Occipital lobe (tissue), 2 donors: Measurements from ENCODE around the gene PFDN5. TPM values are rescaled to one million over a fixed set of nuclear protein-coding genes. Genes with fewer than 3 reads are reported as not detected.
"Not testable (repeated sequence)": the region's sequence is repeated elsewhere in the genome, so short reads cannot be mapped to it uniquely, and the experiment has no call there.

Source experiments
- DNase-seq: peaks from one replicate; lab custom pipeline; 2025; lab: John Stamatoyannopoulos, UW
- total RNA-seq: library from RNA; depleted of rRNA; stranded (reverse); fragments of >200 nt; gene quantifications from one replicate; pipeline ENCODE4 v1.2.3, GENCODE V29; 2014

Gene PFDN5
- total RNA-seq, 1 donor from 2014 or later, result 423 TPM

DNA sequence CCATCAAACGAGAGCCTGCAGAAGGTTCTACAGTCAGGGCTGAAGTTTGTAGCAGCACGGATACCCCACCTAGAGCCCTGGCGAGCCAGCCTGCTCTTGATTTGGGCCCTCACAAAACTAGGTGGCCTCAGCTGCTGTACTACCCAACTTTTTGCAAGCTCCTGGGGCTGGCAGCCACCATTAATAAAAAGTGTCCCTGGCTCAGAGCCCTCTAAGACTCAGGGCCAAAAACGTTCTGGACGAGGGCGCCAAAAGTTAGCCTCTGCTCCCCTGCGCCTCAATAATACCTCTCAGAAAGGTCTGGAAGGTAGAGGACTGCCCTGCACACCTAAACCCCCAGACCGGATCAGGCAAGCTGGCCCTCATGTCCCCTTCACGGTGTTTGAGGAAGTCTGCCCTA is 8.9 kb upstream of the PFDN5 start:
- no peak for DNase-seq

DNA sequence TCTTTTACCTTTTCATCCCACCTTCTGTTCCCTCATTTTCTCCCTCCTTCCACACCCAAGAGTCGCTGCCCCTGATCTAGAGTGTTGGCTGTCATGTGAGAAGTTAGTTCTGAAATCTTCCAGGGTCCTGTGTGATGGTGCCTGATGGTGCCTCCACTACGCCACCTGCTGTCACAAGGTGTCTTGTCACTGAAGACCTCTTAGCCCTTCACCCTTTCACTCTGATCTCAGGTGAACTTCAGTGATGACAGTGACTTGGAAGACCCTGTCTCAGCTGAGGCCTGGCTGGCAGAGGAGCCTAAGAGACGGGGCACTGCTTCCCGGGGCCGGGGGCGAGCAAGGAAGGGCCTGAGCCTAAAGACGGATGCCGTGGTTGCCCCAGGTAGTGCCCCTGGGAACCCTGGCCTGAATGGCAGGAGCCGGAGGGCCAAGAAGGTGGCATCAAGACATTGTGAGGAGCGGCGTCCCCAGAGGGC is 7.6 kb upstream of the PFDN5 start:
- DNase-seq, result no peak

DNA sequence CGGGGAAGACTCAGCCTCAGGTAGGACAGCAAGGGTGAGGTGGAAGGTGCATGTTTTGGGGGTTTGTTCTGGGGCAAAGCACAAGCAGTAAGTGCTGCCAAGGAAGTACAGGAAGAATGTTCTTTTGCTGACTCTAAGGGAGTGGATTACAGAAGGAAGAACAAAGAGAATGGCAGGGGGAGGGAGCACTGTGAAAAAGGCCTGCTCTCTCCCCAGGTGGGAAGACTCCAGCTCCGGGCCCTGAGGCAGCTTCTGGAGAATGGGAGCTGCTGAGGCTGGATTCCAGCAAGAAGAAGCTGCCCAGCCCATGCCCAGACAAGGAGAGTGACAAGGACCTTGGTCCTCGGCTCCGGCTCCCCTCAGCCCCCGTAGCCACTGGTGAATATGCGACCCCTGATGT is 7.0 kb upstream of the PFDN5 start:
- DNase-seq, result no peak

DNA sequence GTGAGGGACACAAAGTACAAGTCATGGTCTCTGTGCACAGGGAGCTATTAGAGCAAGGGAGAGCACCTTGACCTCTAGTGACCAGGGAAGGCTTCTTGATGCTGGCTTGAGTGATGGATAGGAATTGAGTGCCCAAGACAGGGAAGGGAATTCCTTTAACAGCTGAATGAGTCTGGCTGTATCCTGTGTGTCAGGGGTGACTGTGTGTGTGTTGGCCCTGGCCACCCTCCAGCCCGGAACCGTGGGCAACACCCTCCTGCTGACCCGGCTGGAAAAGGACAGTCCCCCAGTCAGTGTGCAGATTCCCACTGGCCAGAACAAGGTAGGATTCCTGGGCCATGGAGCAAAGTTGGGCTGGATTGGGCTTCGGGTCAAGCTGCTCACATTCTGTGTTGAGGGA is 5.5 kb upstream of the PFDN5 start:
- no peak for DNase-seq

DNA sequence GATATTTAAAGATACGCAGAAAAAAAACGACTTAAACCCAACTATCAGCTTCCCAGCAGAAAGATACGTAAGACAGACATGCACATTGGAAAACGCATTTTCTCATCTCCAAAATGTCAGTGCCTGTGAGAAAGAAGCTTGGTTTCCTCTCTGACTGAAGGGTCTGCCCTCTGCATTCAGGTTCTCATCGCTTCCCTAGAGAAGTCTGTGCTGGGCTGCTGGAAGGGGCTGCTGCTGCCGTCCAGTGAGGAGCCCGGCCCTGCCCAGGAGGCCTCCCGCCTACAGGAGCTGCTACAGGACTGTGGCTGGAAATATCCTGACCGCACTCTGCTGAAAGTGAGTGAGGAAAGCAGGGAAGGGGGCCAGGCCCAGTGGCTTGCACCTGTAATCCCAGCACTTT is 4.7 kb upstream of the PFDN5 start:
- no peak for DNase-seq

GRCh38 chr12:53292426-53292825 is 2.9 kb upstream of the PFDN5 start:
- no peak for DNase-seq

DNA sequence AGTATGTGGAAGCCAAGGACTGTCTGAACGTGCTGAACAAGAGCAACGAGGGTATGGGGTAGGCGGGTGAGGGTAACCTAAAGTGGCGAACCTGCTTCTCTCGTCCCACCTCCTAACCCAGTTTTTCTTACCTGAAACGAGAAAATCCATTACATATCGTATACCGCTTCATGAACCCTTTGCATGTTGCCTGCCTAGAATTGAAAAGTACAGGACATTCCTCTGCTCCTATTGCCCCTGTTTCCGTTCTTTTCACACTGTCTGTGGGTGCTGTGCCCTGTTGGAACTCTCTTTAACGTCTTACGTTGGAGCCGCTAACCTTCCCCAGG is 513 bp downstream of the PFDN5 start:
- no peak for DNase-seq

GRCh38 chr12:53297106-53297505 is 1.8 kb downstream of the PFDN5 start:
- not testable (repeated sequence) for DNase-seq

DNA sequence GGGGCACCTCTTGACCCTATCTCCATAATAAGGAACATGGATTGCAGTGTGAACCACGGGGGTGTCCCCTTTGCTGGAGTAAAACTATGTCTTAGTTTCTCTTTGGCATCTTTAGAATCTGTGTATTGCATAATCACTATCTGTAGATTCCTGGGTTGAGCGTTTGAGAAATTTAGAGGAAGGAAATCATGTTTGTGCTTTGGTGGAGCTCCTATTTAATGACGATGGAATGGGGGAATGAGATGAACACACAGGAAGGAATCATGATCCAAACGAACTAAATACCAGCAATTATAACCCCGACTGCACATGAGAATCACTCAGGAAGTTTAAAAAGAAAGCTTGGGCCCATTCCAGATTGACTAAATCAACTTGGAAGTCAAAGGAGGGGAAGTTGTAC is 2.8 kb downstream of the PFDN5 start:
- no peak for DNase-seq

DNA sequence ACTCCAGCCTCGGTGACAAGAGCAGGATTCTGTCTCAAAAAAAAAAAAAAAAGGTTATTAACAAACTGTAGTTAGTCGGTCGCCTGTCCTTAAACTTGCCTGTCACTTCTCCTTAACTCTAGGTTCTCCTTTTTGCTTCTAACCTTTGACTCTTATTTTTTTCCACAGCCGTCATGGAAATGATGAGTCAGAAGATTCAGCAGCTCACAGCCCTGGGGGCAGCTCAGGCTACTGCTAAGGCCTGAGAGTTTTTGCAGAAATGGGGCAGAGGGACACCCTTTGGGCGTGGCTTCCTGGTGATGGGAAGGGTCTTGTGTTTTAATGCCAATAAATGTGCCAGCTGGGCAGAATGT is 3.7 kb downstream of the PFDN5 start:
- DNase-seq, result no peak

GRCh38 chr12:53299454-53300180 is 4.3 kb downstream of the PFDN5 start, which contains the start of gene MYG1:
MYG1 (plus strand) TSS chr12:53299695; CDS start chr12:53299738, 43 bp downstream.
- peak; percentile 91 for DNase-seq

DNA sequence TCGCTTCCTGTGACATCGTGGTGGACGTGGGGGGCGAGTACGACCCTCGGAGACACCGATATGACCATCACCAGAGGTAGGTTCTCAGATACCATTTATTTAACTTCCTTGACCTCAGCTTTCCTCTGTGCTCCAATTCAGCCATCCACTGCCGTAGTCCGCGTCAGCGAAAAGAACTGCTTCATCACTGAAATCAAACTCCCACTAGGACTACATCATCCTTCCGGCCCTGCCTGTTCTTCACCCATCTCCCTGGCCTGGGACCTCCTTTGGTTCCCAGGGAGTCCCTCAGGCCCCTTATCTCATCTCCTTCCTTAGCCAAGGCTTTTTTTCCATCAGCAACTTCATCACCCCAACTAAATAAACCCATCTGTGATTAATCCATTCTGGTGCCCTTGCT is 4.8 kb downstream of the PFDN5 start:
- no peak for DNase-seq

DNA sequence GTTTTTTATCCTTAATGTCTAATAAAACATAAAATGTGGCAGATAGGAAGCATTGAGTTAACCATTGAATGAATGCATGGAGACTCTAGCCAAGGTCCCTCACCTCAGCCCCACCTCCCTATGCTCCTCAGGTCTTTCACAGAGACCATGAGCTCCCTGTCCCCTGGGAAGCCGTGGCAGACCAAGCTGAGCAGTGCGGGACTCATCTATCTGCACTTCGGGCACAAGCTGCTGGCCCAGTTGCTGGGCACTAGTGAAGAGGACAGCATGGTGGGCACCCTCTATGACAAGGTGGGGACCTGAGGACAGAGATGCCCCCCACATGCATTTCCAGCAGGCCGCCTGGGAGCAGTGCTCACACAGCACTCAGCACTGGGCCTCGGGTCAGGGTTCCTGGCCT is 7.6 kb downstream of the PFDN5 start:
- DNase-seq, result no peak

DNA sequence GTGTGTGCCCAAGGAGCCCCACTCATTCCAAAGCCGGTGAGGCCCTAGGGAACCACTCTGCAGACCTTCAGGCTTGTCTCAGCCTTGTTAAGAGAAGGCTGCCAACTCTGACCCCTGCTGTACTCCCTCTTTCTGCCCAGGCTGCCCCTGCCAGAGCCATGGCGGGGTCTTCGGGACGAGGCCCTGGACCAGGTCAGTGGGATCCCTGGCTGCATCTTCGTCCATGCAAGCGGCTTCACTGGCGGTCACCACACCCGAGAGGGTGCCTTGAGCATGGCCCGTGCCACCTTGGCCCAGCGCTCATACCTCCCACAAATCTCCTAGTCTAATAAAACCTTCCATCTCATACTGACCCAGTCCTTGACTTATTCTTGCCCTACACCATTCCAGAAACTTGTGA is 11.5 kb downstream of the PFDN5 start:
- no peak for DNase-seq

GRCh38 chr12:53308276-53308675 is 12.9 kb downstream of the PFDN5 start:
- no peak for DNase-seq

DNA sequence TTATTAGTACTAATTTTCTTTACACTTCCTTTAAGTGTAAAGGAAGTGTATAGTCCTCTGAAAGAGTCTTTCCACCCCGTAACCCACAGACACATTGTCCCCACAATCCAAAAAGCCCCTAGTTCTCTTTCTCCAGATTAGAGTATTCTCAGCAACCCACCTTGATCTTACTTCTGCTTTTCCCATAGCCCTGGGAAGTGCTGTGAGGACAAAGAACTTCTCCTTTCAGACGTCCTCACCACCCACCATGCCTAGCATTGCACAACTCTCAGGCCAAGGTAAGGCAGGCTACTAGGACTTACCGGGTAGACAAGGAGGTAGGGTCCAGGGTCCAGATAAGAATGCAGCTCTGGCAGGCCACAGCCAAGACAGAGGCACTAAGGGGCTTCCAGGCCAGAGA is 18.7 kb downstream of the PFDN5 start:
- no peak for DNase-seq

DNA sequence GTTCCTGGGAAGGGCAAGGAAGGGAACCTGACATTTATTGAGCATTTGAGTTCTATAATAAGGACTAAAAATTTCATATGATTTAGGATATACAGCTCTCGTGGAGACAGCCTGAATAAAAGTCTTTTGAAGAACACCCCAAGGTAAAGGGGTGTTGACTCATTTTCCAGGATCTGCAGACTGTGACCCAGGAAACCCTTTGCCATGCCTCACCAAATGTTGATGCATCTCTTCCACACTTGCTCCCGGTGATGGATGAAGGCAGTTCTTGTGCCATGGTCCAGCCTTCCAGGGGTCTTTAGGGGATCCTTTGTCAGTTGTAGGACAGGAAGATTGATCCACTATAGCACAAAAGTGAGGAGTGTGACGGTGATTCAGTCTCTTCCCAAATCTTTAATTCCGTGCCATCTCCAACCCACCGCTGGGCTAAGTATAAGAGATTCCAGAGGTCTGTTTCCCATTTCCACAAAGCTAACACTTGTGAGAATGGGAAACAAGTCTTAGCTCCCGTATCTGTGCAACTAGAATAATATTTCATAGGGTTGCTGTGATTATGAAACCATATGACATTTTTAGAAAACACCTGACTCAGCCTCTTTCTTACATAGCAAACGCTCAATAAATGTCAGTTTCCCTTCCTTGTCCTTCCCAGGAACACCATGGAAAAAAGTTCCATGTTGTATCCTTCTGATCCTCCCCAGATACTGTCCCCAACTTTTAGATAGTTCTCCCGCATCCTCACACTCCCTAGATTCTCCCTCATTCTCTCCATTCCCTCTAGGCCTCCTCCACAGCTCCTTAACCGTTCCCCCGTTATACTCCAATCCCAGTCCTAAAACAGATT is 25.2 kb downstream of the PFDN5 start:
- DNase-seq, result no peak

DNA sequence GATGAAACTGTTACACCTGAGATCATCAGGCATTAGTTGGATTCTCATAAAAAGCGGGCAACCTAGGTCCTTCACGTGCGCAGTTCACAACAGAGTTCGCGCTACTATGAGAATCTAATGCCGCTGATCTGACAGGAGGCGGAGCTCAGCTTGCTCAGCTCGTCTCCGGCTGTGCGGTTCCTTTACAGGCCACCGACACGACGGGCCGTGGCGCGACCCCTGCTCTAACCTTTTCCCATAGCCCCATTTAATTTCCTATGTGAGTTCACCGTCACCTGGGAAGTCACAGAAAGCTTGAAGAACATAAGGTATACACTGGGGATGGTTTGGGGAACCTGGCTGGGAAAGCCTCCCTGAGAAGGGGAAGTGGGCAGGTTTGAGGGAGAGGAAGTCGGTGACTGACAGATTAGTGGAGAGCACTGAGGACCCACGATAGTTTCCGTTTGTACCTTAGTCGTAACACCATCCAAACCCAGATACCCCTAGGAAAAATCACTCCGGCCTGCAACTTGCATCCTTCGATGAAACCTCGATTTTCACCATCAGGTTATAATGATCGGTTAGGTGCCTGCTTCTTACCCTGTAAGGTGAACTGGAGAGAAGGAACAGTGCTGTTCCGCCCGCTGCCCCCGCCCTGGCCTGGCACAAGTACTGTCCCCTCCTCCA is 28.9 kb downstream of the PFDN5 start:
- DNase-seq, result no peak

- DNase-seq, result peak; percentile 79
These were observed 29.6 kb downstream of the PFDN5 start for GRCh38 chr12:53324779-53325510.

DNA sequence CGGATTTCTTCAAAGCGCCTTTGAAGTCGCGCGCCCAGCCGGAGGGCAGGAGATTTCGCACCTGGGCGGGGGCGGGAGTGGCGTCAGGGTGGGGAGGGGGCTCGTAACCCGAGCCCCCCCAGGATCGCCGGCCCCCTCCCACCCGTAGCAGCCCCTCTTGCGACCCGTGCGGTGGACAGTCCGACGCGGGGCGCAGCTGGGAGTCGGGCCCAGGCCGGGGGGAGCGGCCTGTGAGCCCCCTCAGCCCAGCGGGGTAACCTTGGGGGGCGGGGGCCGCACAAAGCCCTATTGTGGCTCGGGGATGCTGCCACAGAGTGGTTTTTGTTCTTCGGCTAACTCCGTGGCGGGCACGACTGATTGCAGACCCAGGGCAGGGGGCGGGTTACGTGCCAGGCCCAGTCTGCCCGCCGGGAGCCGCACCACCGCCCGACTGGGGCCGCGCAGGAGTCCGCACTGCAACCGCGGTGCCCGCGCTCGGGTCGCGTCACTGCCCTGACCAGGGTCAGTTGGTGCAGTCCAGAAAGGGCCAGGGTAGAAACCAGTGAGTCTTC is 30.2 kb downstream of the PFDN5 start:
- peak; percentile 77 for DNase-seq

DNA sequence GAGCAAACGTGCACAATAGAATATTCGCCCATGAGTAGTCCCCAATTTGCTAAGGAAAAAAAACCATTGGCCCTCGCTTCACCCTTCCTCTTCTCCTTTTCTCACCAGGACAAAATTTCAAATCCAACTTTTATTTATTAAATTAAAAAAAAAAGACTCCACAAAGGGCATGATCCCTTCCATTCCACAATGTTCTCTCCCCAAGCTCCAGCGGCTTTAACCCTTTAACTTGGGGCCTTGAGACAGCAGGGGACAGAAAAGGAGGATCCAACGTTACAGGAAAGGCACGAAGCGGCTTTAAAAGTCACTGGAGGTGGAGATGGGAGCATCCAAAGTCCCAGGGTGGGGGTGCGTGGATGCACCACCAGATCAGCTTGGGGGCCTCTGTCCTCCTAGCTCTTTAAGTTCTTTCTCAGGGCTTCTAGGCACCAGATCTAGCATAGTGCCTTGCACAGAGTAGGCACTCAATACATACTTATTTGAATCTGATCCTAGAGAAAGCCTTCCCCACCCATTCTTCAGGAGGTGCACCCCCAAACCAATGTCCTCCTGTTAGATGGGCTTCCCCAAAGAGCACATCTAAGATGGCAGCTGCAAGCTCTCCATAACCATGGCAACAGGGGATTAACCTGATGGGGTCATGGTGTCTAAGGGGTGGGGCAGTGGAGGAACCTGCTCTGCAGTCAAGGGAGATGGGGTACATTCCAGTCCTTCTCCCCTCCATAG is 31.3 kb downstream of the PFDN5 start:
- DNase-seq, result no peak
